ENCODE results near the gene PRLR.
"Not testable (repeated sequence)": the region's sequence is repeated elsewhere in the genome, so short reads cannot be mapped to it uniquely, and the experiment has no call there.

GRCh38 chr5:35101720-35102119 lies 128.6 kb downstream of the PRLR start:
- TF ChIP-seq REST (IDR thresholded peaks at IDR 0.05); CTCF (IDR thresholded peaks at IDR 0.05; ENCODE audit: low read depth, low read length, missing input control); MAX (IDR thresholded peaks at IDR 0.05); YY1 (IDR thresholded peaks at IDR 0.05); JUND (IDR thresholded peaks at IDR 0.05); ZBTB33 (IDR thresholded peaks at IDR 0.05); TAF1 (conservative IDR thresholded peaks at IDR 0.05); SP1 (IDR thresholded peaks at IDR 0.05); GABPA (IDR thresholded peaks at IDR 0.05 in 1 of 2, conservative IDR thresholded peaks at IDR 0.05 in 1 of 2); RXRA (IDR thresholded peaks at IDR 0.05); ATF3 (IDR thresholded peaks at IDR 0.05); RAD21 (IDR thresholded peaks at IDR 0.05); FOXA1 (IDR thresholded peaks at IDR 0.05): not testable (repeated sequence)
- peak; percentile 62 to 69 for TF ChIP-seq HNF4A (conservative IDR thresholded peaks at IDR 0.05)

Data from liver (tissue), 3 donors.